ENCODE measurements around the gene UBAC1. TPM values are rescaled to one million over a fixed set of nuclear protein-coding genes. Genes with fewer than 3 reads are reported as not detected.

UBAC1 gene
- total RNA-seq, 4 donors from 2014 or later, result 47.6 to 63.2 (median 54.3) TPM

DNA sequence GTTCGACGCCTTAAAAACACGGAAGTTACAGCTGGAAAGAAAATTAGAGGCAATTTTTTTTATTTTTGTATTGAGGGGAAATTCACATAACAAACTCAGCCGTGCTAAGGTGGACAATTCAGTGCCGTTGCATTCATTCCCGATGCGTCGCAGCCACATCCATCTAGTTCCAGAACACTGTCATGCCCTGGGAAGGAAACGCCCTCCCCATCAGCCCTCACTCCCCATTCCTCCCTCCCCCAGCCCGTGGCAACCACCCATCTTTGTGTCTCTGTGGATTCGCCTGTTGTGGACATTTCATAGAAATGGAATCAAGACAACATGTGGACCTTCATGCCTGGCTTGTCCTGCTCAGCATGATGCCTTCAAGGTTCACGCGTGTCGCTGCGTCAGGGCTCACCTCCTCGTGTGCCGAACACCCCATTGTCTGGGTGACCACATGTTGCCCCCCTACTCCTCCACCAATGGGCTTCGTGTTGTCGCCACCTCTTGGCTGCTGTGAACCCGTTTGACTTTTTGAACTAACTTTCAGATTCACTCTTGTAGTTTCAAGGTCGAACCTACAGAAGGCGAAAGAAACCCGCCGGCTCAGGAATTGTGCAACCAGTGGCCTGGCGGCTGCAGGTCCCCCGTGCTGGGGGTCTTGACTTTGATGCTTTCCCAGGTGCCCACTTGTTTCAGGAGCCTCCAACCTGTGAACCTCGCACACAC lies 36.4 kb downstream of the UBAC1 start:
- no peak for DNase-seq
- Histone ChIP-seq H3K4me3 (no peak overlapping the region), H3K4me1 (peaks cover 9 to 27% (median 15%) of the 10 kb centered on the region in 3 donors), H3K9me3 (no peaks in the 10 kb centered on the region), H3K27me3 (no peaks in the 10 kb centered on the region), H3K27ac (no peak overlapping the region), H3K36me3 (peaks cover 0 to 31% (median 0%) of the 10 kb centered on the region in 3 donors)
- TF ChIP-seq POLR2A (IDR thresholded peaks at IDR 0.05), result no peak
- TF ChIP-seq, protein P1, sequence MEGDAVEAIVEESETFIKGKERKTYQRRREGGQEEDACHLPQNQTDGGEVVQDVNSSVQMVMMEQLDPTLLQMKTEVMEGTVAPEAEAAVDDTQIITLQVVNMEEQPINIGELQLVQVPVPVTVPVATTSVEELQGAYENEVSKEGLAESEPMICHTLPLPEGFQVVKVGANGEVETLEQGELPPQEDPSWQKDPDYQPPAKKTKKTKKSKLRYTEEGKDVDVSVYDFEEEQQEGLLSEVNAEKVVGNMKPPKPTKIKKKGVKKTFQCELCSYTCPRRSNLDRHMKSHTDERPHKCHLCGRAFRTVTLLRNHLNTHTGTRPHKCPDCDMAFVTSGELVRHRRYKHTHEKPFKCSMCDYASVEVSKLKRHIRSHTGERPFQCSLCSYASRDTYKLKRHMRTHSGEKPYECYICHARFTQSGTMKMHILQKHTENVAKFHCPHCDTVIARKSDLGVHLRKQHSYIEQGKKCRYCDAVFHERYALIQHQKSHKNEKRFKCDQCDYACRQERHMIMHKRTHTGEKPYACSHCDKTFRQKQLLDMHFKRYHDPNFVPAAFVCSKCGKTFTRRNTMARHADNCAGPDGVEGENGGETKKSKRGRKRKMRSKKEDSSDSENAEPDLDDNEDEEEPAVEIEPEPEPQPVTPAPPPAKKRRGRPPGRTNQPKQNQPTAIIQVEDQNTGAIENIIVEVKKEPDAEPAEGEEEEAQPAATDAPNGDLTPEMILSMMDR (IDR thresholded peaks at IDR 0.05), result no peak
- WGBS, 2 donors, result 85 to 86% methylated on average over 20 to 21 of the region's 27 CpGs
- intact Hi-C loops (cut with DNase I), result no loop called here

DNA sequence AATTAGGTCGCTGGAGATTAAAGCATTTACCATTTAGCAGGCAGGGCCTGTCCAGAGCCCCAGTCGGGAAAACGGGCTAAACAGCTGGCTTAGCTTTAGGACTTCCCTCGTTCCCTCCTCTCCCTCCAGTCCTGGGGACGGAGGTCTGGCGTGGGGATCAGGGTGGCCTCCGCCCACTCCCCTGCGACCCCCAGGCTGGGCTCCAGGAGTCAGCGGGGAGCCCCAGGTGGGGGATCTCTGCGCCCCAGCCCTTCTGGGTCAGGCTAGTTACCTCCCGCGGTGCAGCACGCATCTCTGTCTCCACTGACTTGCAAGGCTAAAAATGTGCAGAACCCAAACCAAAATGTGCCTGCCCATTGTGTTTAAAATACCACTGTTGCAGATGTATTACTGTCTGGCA lies 37.7 kb downstream of the UBAC1 start:
- Histone ChIP-seq H3K4me1 (peaks cover 9 to 24% (median 15%) of the 10 kb centered on the region in 3 donors), H3K4me3 (no peak overlapping the region), H3K27me3 (no peaks in the 10 kb centered on the region), H3K9me3 (peaks cover 0 to 12% (median 6%) of the 10 kb centered on the region in 3 donors), H3K27ac (no peak overlapping the region), H3K36me3 (peaks cover 0 to 24% (median 0%) of the 10 kb centered on the region in 3 donors)
- 79 to 91% methylated on average over 6 of the region's 13 CpGs for WGBS, 2 donors
- intact Hi-C loops (cut with DNase I), result no loop called here
- TF ChIP-seq, protein P1 (IDR thresholded peaks at IDR 0.05), result no peak
- TF ChIP-seq POLR2A (IDR thresholded peaks at IDR 0.05), result no peak
- DNase-seq, result no peak

DNA sequence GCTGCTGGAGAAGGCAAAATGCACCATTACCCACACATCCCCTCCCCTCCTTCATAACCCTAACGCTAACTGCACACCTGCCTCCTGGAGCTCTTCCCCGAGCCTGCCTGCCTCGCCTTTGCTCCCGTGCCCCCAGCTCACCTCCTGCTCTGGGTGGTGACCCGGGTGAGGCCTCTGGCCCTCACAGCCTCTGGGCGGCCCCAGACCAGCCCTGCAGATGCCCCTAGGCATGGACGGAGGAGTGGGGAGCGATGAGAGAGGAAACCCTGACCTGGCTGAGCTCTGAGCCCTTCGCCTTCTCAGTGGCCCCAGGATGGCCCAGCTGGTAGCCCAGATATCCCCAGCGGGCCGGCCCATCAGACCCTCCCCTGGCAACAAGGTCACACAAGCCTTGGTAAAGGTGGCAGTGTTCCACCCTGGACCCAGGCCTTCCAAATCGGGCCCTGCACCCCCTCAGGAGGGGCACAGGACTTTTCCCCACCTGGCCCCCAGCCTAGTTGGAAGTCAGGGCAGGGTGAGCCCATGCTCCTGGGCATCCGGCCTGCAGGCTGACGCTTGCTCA lies 39.3 kb downstream of the UBAC1 start:
- intact Hi-C loops (cut with DNase I), result no loop called here
- TF ChIP-seq, protein P1 (IDR thresholded peaks at IDR 0.05), result no peak
- TF ChIP-seq POLR2A (IDR thresholded peaks at IDR 0.05), result no peak
- WGBS, 2 donors, result 75% methylated on average over 7 of the region's 14 CpGs

DNA sequence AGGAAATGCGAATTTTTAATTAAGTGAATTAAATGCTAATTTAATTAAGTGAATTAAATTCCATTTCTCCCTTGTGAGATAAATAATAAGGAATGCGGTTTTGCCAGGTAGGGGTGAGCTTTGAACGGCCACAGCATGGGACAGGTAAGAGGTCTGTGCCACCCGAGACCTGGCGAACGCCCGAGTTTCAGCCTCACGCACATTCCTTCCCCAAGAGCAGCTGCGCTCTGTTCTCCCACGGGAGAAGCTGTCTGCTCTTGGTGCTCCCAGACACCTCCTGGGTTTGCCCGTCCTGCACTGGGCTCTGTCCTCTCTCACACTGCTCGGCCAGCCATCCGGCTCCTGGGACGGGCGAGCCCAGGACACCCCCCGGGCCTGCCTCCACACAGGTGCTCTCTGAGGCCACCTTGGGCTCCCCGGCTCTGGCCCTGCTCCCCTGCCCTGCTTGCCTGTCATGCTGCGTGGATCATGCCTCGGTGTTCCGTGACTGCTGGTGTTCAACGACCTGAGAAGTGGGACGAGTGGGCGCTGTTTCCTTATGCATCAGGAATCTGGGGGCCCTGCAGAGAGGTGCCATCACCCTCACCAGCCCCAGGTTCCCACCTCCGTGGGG lies 40.1 kb downstream of the UBAC1 start:
- DNase-seq, result no peak
- 71 to 72% methylated on average over 11 to 13 of the region's 24 CpGs for WGBS, 2 donors
- Histone ChIP-seq H3K36me3 (peaks cover 0 to 36% (median 0%) of the 10 kb centered on the region in 3 donors), H3K27ac (no peak overlapping the region), H3K4me3 (no peak overlapping the region), H3K27me3 (no peaks in the 10 kb centered on the region), H3K4me1 (peaks cover 0 to under 1% (median 0%) of the 10 kb centered on the region in 3 donors), H3K9me3 (peaks cover 0 to 36% (median 21%) of the 10 kb centered on the region in 3 donors)
- intact Hi-C loops (cut with DNase I), result no loop called here
- TF ChIP-seq, protein P1 (IDR thresholded peaks at IDR 0.05), result no peak
- no peak for TF ChIP-seq POLR2A (IDR thresholded peaks at IDR 0.05)

More for the DNA sequence above, 39.3 kb downstream of the UBAC1 start:
- no peak for DNase-seq
- peaks cover 0 to 29% (median 14%) of the 10 kb centered on the region in 3 donors for H3K9me3 ChIP-seq
- no peak overlapping the region for H3K4me3 ChIP-seq
- peaks cover 0 to 8% (median 6%) of the 10 kb centered on the region in 3 donors for H3K4me1 ChIP-seq
- no peak overlapping the region for H3K27ac ChIP-seq
- H3K36me3 ChIP-seq, result peaks cover 0 to 35% (median 0%) of the 10 kb centered on the region in 3 donors
- H3K27me3 ChIP-seq, result no peaks in the 10 kb centered on the region
